NCI-H1694 treated with DMSO at 0.1 percent for 48 hours (cell line): ENCODE results near the gene ATP5IF1.

Experiments
- DNase-seq: peaks from one replicate; lab custom pipeline; 2025; lab: John Stamatoyannopoulos, UW

Gene ATP5IF1

GRCh38 chr1:28235755-28236655, at the start of gene ATP5IF1:
TSS of gene ATP5IF1 (plus strand) at chr1:28236124. CDS start at chr1:28236184, 60 bp downstream.
- DNase-seq = peak; percentile 95

- DNase-seq = no peak
Observed at GRCh38 chr1:28190337-28190979, 45.5 kb upstream of the ATP5IF1 start.

- DNase-seq = no peak
Observed at GRCh38 chr1:28190996-28191645, 44.8 kb upstream of the ATP5IF1 start.

GRCh38 chr1:28193701-28194161, 42.2 kb upstream of the ATP5IF1 start:
- no peak for DNase-seq

- DNase-seq = no peak
Observed at GRCh38 chr1:28194326-28195035, 41.4 kb upstream of the ATP5IF1 start.

- no peak for DNase-seq
Observed at GRCh38 chr1:28195780-28196179, 40.1 kb upstream of the ATP5IF1 start.

- no peak for DNase-seq
Observed at GRCh38 chr1:28196330-28196729, 39.6 kb upstream of the ATP5IF1 start.

- no peak for DNase-seq
Observed at GRCh38 chr1:28197682-28198415, 38.1 kb upstream of the ATP5IF1 start.

- DNase-seq = no peak
Observed at GRCh38 chr1:28199328-28200233, 36.3 kb upstream of the ATP5IF1 start.

- no peak for DNase-seq
Observed at GRCh38 chr1:28200234-28200873, 35.6 kb upstream of the ATP5IF1 start.

- no peak for DNase-seq
Observed at GRCh38 chr1:28205243-28205642, 30.7 kb upstream of the ATP5IF1 start.

- DNase-seq = peak; percentile 36
Observed at GRCh38 chr1:28208818-28209441, 27.0 kb upstream of the ATP5IF1 start.

- DNase-seq = no peak
Observed at GRCh38 chr1:28209700-28210099, 26.2 kb upstream of the ATP5IF1 start.

- DNase-seq = no peak
Observed at GRCh38 chr1:28213315-28213714, 22.6 kb upstream of the ATP5IF1 start.

- no peak for DNase-seq
Observed at GRCh38 chr1:28229089-28229488, 6.8 kb upstream of the ATP5IF1 start.

GRCh38 chr1:28229996-28230395, 5.9 kb upstream of the ATP5IF1 start:
- no peak for DNase-seq

GRCh38 chr1:28232558-28233263, 3.2 kb upstream of the ATP5IF1 start, which contains the start of gene DNAJC8:
TSS of gene DNAJC8 (minus strand) at chr1:28233029. CDS start at chr1:28232998, 31 bp downstream.
- peak; percentile 65 for DNase-seq

GRCh38 chr1:28233264-28233606, 2.7 kb upstream of the ATP5IF1 start:
- no peak for DNase-seq
